ENCODE data around the gene CNOT8. TPM values are rescaled to one million over a fixed set of nuclear protein-coding genes. Genes with fewer than 3 reads are reported as not detected.

Gene CNOT8
- polyA plus RNA-seq, 1 of the 3 experiments (the other 2 are of a cell fraction), result 45.3 TPM

- TF ChIP-seq USF1 (IDR thresholded peaks at IDR 0.05; ENCODE audit: borderline replicate concordance, low read depth) (no peak), TEAD4 (IDR thresholded peaks at IDR 0.05; ENCODE audit: borderline replicate concordance, insufficient read depth) (no peak), TAF1 (IDR thresholded peaks at IDR 0.05; ENCODE audit: borderline replicate concordance, low read depth, low read length) (no peak), YY1 (IDR thresholded peaks at IDR 0.05; ENCODE audit: low read depth) (no peak), MAX (IDR thresholded peaks at IDR 0.05; ENCODE audit: low read depth) (no peak), SIN3A (IDR thresholded peaks at IDR 0.05; ENCODE audit: borderline replicate concordance, low read depth, low read length) (no peak), RFX5 (IDR thresholded peaks at IDR 0.05; ENCODE audit: low read length) (no peak), RCOR1 (IDR thresholded peaks at IDR 0.05; ENCODE audit: low read length) (no peak), SMC3 (IDR thresholded peaks at IDR 0.05; ENCODE audit: low read depth, low read length) (no peak), JUND (IDR thresholded peaks at IDR 0.05) (no peak), ZBTB33 (IDR thresholded peaks at IDR 0.05; ENCODE audit: borderline replicate concordance, low read depth) (no peak), EZH2phosphoT487 (IDR thresholded peaks at IDR 0.05; ENCODE audit: borderline replicate concordance, low read depth) (no peak), FOXJ3 (CRISPR knock-in tag; IDR thresholded peaks at IDR 0.05) (no peak), FOXM1 (IDR thresholded peaks at IDR 0.05; ENCODE audit: low read depth) (no peak), CTCF (IDR thresholded peaks at IDR 0.05) (no peak), POLR2AphosphoS5 (IDR thresholded peaks at IDR 0.05; ENCODE audit: low read depth, low read length) (no peak), MEF2A (IDR thresholded peaks at IDR 0.05; ENCODE audit: borderline replicate concordance, low read depth) (no peak), NRF1 (IDR thresholded peaks at IDR 0.05; ENCODE audit: low read depth, low read length) (no peak)
- 80% methylated on average over 12 of the region's 13 CpGs for WGBS (ENCODE audit: low lambda C conversion rate)
- ChIA-PET POLR2A (no interaction called here), CTCF (no interaction called here)
- no peaks in the 10 kb centered on the region for H3K79me2 ChIP-seq (ENCODE audit: insufficient read depth)
- H3K9ac ChIP-seq, result no peak overlapping the region
- no peaks in the 10 kb centered on the region for H3F3A ChIP-seq (replicated peaks; ENCODE audit: insufficient read depth)
- no peaks in the 10 kb centered on the region for H4K20me1 ChIP-seq (ENCODE audit: insufficient read depth)
- DNase-seq, result no peak
- no peaks in the 10 kb centered on the region for H3K27me3 ChIP-seq (ENCODE audit: insufficient read depth)
- H3K36me3 ChIP-seq (replicated peaks in 1 of 2; ENCODE audit: control insufficient read depth in 1 of 2, insufficient read depth in 2 of 2, low read length in 1 of 2), result peaks cover 58 to 85% of the 10 kb centered on the region in 2 experiments
- H3K4me2 ChIP-seq, result no peak overlapping the region
- no peak overlapping the region for H3K27ac ChIP-seq (ENCODE audit: low read depth in 2 of 2, low read length in 1 of 2)
- H3K9me3 ChIP-seq, result peaks cover 1% of the 10 kb centered on the region; the same call in 1 of the 2 replicates
- H2AFZ ChIP-seq (ENCODE audit: low read depth), result no peak overlapping the region
- no peaks in the 10 kb centered on the region for H3K4me1 ChIP-seq (ENCODE audit: control insufficient read depth in 1 of 2, insufficient read depth in 2 of 2, low read depth in 1 of 2, low read length in 1 of 2)
- H3K4me3 ChIP-seq (ENCODE audit: low read depth in 2 of 2, low read length in 1 of 2), result no peak overlapping the region
- no peaks in the 10 kb centered on the region for H3K9me2 ChIP-seq
These were observed 33.9 kb downstream of the CNOT8 start for GRCh38 chr5:154892369-154892771.
